ENCODE data around the gene PLCH2.

The PLCH2 gene

DNA sequence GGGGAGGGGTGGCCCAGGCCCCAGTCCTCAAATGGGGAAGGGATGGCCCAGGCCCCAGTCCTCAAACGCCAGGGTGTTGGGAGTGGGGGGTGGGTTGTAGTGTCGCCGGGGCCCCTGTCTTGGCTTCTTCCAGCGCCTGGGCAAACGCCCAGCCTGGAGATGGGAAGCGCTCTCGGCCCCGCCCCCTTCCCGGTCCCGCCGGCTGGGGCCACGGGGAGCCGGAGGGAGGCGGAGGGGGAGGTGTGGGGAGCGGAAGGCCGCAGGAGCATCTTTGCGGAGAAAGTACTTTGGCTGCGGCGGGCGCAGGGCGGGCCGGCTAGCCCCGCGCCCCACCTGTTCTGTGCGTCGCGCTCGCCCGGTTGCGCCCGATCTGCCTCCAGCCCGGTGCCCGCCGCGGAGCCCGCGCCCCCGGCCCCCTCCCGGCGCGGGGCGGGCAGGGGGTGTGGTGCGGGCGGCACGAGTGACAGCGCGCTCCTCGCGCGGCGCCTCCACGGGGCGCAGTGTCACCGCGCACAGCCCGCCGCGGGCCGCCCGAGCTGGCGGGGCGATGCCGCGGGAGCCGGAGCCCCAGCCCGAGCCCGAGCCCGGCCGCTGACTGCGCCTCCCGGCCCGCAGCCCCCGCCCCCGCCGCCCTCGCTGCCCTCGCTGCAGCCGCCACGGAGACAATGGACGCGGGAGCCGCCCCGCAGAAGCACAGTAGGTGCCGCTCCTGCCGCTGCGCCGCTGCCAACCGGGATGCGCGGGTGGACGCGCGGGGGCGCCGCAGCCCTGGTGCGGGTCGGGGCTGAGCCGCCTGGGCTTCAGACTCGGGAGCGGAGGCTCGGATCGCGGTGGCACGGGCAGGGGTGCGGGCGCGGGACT, 32.6 kb upstream of the PLCH2 start:
- H2AFZ ChIP-seq (ENCODE audit: low read depth, low read length, severe bottlenecking), result no peak overlapping the region
- no peaks in the 10 kb centered on the region for H3K9me3 ChIP-seq (ENCODE audit: insufficient read depth, low read length)
- TF ChIP-seq, protein P1, sequence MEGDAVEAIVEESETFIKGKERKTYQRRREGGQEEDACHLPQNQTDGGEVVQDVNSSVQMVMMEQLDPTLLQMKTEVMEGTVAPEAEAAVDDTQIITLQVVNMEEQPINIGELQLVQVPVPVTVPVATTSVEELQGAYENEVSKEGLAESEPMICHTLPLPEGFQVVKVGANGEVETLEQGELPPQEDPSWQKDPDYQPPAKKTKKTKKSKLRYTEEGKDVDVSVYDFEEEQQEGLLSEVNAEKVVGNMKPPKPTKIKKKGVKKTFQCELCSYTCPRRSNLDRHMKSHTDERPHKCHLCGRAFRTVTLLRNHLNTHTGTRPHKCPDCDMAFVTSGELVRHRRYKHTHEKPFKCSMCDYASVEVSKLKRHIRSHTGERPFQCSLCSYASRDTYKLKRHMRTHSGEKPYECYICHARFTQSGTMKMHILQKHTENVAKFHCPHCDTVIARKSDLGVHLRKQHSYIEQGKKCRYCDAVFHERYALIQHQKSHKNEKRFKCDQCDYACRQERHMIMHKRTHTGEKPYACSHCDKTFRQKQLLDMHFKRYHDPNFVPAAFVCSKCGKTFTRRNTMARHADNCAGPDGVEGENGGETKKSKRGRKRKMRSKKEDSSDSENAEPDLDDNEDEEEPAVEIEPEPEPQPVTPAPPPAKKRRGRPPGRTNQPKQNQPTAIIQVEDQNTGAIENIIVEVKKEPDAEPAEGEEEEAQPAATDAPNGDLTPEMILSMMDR (IDR thresholded peaks at IDR 0.05; ENCODE audit: insufficient read depth, low read length, poor library complexity, severe bottlenecking), result no peak
- TF ChIP-seq EZH2phosphoT487 (conservative IDR thresholded peaks at IDR 0.05; ENCODE audit: low read length), result no peak
- H3K4me3 ChIP-seq (ENCODE audit: insufficient read depth, low read length, poor library complexity, severe bottlenecking), result no peak overlapping the region
- H3F3A ChIP-seq (ENCODE audit: insufficient read depth), result no peaks in the 10 kb centered on the region
- H3K4me2 ChIP-seq (ENCODE audit: low read depth, low read length, poor library complexity, severe bottlenecking), result no peak overlapping the region
- H3K79me2 ChIP-seq (ENCODE audit: insufficient read depth, low read length), result no peaks in the 10 kb centered on the region
- no peaks in the 10 kb centered on the region for H3K36me3 ChIP-seq (ENCODE audit: low read length)
- H3K9ac ChIP-seq (ENCODE audit: low read length), result no peak overlapping the region
- H4K20me1 ChIP-seq (ENCODE audit: low read depth, low read length), result no peaks in the 10 kb centered on the region
- H3K9me2 ChIP-seq (replicated peaks; ENCODE audit: insufficient read depth, low read length), result no peaks in the 10 kb centered on the region
- H3K27me3 ChIP-seq (ENCODE audit: low read length), result no peaks in the 10 kb centered on the region
- H3K27ac ChIP-seq (ENCODE audit: low read depth, low read length), result no peak overlapping the region

DNA sequence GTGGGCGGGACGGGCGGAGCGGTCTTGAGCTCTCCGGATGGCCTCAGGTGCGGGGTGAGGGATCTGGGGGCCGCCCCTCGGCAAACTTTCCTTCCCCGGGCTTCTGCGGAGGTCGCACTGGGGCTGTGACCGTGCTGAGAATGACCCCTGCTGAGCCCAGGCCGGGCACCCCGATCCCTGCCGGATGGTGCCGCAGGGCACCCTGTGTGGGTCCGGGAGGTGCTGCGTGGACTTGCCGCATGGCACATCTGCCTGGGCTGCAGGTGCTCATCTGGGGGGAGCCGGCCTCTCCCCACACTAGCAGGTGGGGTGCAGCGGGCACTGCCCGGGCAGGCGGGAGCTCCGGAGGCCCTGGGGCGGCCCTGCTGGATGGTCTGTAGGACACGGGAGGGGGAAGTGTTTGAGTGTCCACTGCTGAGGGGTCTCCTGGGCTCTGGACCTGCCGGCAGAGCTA, 31.9 kb upstream of the PLCH2 start:
- no peak overlapping the region for H3K27ac ChIP-seq (ENCODE audit: low read depth, low read length)
- no peaks in the 10 kb centered on the region for H3K9me2 ChIP-seq (replicated peaks; ENCODE audit: insufficient read depth, low read length)
- H3K4me3 ChIP-seq (ENCODE audit: insufficient read depth, low read length, poor library complexity, severe bottlenecking), result no peak overlapping the region
- H3K36me3 ChIP-seq (ENCODE audit: low read length), result no peaks in the 10 kb centered on the region
- TF ChIP-seq, protein P1 (IDR thresholded peaks at IDR 0.05; ENCODE audit: insufficient read depth, low read length, poor library complexity, severe bottlenecking), result no peak
- TF ChIP-seq EZH2phosphoT487 (conservative IDR thresholded peaks at IDR 0.05; ENCODE audit: low read length), result no peak
- H3K9ac ChIP-seq (ENCODE audit: low read length), result no peak overlapping the region
- H4K20me1 ChIP-seq (ENCODE audit: low read depth, low read length), result no peaks in the 10 kb centered on the region
- H3K9me3 ChIP-seq (ENCODE audit: insufficient read depth, low read length), result no peaks in the 10 kb centered on the region
- no peaks in the 10 kb centered on the region for H3F3A ChIP-seq (ENCODE audit: insufficient read depth)
- no peak overlapping the region for H3K4me2 ChIP-seq (ENCODE audit: low read depth, low read length, poor library complexity, severe bottlenecking)
- no peaks in the 10 kb centered on the region for H3K79me2 ChIP-seq (ENCODE audit: insufficient read depth, low read length)
- H3K27me3 ChIP-seq (ENCODE audit: low read length), result no peaks in the 10 kb centered on the region
- no peak overlapping the region for H2AFZ ChIP-seq (ENCODE audit: low read depth, low read length, severe bottlenecking)

DNA sequence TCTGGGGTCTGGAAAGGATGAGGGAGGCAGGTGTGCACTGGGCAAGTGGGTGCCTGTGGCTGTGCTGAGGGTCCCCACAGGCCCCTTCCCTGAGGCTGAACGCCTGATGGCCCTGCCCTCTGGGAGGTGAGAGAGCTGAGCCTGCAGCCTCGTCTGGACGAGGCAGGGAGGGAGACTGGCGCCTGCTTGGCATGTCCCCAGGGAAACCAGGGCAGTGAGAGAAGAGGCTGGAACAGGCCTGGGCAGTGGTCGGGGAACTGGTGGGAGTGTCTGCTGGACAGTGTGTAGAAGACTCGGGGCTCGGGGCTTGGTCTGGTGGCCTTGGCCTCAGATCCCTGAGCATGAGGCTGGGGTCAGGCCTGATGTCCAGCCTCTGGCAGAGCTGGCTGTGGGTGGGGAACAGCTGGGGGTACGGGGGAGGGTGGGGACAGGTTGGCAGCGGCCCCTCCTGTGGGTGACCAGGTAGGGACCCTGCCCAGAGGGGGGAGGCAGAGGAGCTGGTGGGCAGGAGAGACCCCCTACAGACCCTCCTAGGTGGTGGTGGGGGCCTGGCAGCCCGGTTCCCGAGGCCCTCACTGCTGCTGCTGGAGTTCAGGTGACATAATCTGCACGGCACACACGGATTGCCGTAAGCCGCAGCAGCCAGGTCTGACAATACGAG, 30.8 kb upstream of the PLCH2 start:
- Histone ChIP-seq H3K27me3 (ENCODE audit: low read length) (no peaks in the 10 kb centered on the region), H2AFZ (ENCODE audit: low read depth, low read length, severe bottlenecking) (no peak overlapping the region), H3K9me3 (ENCODE audit: insufficient read depth, low read length) (no peaks in the 10 kb centered on the region), H3K4me3 (ENCODE audit: insufficient read depth, low read length, poor library complexity, severe bottlenecking) (no peak overlapping the region), H3K9me2 (replicated peaks; ENCODE audit: insufficient read depth, low read length) (no peaks in the 10 kb centered on the region), H3K9ac (ENCODE audit: low read length) (no peak overlapping the region), H3K4me2 (ENCODE audit: low read depth, low read length, poor library complexity, severe bottlenecking) (no peak overlapping the region), H3K36me3 (ENCODE audit: low read length) (no peaks in the 10 kb centered on the region), H4K20me1 (ENCODE audit: low read depth, low read length) (no peaks in the 10 kb centered on the region), H3F3A (ENCODE audit: insufficient read depth) (no peaks in the 10 kb centered on the region), H3K27ac (ENCODE audit: low read depth, low read length) (no peak overlapping the region), H3K79me2 (ENCODE audit: insufficient read depth, low read length) (no peaks in the 10 kb centered on the region)
- no peak for TF ChIP-seq EZH2phosphoT487 (conservative IDR thresholded peaks at IDR 0.05; ENCODE audit: low read length)
- TF ChIP-seq, protein P1 (IDR thresholded peaks at IDR 0.05; ENCODE audit: insufficient read depth, low read length, poor library complexity, severe bottlenecking), result no peak
